ENCODE measurements around the gene PACSIN1. TPM values are rescaled to one million over a fixed set of nuclear protein-coding genes. Genes with fewer than 3 reads are reported as not detected.

The PACSIN1 gene
- total RNA-seq, 4 donors from 2014 or later, result 0.22 TPM; not detected in 3

DNA sequence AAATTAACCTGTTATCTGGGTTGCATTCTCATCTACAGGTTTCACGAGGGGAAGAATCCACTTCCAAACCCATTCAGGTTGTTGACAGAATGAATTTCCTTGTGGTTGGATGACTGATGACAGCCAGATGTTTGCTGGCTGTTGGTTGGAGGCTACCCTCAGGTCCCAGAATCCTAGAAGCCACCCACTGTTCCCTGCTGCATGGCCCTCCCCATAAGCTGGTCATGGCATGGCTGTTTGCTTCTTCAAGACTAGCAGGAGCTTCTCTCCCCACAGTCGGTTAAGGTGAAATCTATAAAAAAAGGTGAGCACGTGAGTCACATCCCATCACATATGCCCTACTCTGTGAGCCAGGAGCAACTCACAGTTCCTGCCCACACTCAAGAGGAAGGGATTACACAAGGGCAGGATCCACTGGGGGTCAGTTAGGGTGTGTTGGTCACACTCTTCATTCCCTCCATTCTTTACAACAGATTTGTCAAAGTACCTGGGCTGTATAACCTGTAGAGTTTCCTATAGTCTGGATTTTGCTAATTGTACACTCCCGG is 20.5 kb upstream of the PACSIN1 start:
- TF ChIP-seq, protein P1, sequence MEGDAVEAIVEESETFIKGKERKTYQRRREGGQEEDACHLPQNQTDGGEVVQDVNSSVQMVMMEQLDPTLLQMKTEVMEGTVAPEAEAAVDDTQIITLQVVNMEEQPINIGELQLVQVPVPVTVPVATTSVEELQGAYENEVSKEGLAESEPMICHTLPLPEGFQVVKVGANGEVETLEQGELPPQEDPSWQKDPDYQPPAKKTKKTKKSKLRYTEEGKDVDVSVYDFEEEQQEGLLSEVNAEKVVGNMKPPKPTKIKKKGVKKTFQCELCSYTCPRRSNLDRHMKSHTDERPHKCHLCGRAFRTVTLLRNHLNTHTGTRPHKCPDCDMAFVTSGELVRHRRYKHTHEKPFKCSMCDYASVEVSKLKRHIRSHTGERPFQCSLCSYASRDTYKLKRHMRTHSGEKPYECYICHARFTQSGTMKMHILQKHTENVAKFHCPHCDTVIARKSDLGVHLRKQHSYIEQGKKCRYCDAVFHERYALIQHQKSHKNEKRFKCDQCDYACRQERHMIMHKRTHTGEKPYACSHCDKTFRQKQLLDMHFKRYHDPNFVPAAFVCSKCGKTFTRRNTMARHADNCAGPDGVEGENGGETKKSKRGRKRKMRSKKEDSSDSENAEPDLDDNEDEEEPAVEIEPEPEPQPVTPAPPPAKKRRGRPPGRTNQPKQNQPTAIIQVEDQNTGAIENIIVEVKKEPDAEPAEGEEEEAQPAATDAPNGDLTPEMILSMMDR (IDR thresholded peaks at IDR 0.05; ENCODE audit: low read depth), result no peak

DNA sequence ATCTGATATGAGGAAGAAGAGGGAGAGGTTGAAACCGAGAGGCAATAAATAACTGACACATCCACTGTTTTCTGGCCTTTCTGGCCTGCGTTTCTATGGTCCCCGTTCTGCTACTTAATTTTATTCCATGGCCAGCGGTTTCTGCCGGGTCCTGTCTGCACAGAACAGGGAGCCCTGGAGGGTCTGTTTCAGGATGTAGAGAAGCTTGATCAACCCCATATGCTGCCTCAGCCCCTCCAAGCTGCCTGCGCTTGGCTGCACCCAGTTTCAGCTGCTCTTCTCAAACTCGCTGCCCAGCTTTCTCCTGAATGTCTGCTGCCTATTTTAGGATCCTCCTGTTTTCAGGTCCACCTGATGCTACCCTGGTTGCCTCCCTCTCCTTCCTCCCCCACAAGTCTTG is 18.5 kb upstream of the PACSIN1 start:
- TF ChIP-seq, protein P1 (IDR thresholded peaks at IDR 0.05; ENCODE audit: low read depth), result no peak

DNA sequence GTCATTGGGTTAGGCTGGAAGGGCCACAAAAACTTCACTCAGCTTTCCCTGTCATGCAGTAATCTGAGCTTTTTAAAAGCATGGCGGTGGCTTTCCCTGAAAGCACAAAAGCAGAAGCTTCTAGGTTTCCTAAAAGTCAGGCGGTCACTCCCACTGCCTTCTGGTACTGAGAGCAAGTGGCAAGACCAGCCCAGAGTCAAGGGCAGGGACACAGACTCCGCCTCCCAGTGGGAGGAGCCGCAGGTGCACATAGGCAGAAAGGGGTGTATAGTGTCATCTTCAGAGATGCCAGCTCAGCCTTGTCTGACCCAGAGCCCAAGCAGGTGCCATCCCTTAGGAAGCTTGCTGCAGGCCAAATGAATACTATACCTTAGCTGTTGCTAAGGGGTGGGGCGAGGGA is 18.0 kb upstream of the PACSIN1 start:
- TF ChIP-seq, protein P1 (IDR thresholded peaks at IDR 0.05; ENCODE audit: low read depth), result no peak

DNA sequence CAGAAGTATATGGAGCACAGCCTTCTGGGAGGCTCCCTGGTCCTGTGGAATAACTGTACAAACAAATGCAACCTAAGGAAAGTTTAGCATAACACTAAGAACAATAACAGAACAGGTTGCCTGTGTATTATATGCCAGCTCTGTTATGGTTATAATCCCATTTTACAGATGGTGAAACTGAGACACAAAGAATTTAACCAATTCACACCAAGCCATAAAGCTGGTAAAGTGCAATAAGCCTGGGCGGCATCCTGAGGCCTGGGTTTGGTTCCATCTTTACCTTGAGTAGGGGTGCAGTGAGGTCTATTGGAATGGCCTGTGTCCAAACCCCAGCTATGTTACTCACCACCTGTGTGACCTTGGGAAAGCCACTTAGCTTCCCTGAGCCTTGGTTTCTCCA is 14.7 kb upstream of the PACSIN1 start:
- TF ChIP-seq, protein P1 (IDR thresholded peaks at IDR 0.05; ENCODE audit: low read depth), result no peak

DNA sequence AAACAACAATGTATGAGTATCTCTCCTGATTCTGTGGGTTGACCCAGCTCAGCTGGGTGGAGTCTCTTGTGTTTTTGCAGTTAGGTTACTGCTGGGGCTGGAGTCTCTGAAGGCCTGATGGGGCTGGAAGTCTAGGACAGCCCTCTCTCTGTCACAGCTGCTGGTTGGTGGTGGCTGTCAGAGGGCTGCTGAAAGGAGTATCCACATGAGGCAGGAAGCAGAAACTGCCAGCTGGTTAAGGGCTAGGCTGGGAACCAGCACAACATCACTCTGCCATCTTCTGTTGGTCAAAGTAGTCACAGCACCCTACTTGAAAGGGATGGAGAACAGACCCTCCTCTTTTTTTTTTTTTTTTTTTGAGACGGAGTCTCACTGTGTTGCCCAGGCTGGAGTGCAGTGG is 10.0 kb upstream of the PACSIN1 start:
- TF ChIP-seq, protein P1 (IDR thresholded peaks at IDR 0.05; ENCODE audit: low read depth), result no peak

DNA sequence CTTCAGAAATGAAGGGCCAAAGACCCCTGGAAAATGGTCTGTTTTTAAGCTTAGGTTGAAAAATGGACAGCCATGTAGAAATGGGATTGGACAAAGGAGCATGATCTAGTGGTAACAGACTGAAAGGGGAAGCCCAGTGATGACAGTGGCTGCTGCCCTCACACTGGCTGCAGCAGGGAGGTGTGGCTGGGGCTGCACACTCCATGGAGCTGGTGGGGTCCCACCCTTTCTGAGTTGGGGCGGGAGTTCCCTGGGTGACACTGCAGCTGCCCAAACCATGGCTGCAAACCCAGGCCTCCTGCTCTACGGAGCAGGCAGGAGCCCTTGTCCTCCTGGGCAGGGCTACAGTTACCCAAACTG is 8.5 kb upstream of the PACSIN1 start:
- TF ChIP-seq, protein P1 (IDR thresholded peaks at IDR 0.05; ENCODE audit: low read depth), result no peak

DNA sequence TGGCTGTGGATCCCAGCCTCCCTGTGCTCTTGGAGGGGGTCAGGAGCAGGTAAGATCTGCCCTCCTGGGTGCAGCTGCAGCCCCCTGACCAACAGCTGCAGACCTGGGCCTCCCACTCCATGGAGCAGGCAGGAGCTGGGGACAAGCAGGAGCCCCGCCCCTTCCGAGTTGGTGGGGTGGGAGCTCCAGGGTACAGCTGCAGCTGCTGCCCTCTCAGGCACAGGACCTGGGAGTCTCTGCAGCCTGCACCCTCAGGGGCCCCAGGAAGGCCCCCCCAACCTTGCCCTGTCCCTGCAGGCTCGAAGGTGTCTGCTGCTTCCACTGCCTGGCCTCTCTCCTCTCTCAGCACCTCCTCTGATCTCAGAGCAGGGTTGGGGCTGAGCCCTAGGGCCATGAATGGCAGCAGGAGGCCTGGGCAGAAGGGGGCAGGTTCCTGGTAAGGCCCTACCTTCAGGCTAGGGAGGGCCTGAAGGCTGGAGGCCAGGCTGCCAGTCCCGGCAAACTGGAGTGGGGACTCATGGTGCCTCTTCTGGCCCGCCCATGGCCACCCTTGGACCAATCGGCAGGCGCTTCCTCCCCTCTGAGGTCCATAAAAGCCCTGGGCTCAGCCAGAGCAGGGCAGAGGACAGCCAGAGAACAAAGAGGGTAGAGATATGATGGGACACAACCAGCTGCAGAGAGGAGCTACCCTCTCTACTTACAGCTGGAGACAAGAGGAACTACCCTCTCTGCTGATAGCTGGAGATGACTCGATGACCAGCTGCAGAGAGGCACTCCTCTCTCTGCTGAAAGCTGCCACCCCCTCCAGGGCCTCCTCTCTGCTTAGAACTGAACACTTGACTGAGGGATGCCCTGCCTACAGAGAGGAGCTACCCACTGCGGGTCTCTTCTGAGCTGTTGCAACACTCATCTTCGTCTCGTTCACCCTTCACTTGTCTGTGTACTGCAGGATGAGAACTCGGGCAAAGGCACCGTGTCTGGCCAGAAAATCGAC is 7.8 kb upstream of the PACSIN1 start:
- TF ChIP-seq, protein P1 (IDR thresholded peaks at IDR 0.05; ENCODE audit: low read depth), result no peak
